ENCODE measurements around the gene PCNX2. TPM values are rescaled to one million over a fixed set of nuclear protein-coding genes. Genes with fewer than 3 reads are reported as not detected.

Gene PCNX2
- total RNA-seq, 1 donor from 2014 or later: 29.5 TPM

- no peak for DNase-seq (ENCODE audit: low read depth)
- TF ChIP-seq CTCF (IDR thresholded peaks at IDR 0.05; ENCODE audit: insufficient read depth, low read length, poor library complexity, severe bottlenecking): no peak
- Histone ChIP-seq H3K27me3 (ENCODE audit: control insufficient read depth, insufficient read depth, low read length) (no peaks in the 10 kb centered on the region), H3K4me3 (ENCODE audit: low read depth, low read length) (no peak overlapping the region), H3K36me3 (ENCODE audit: control insufficient read depth, insufficient read depth, low read length) (no peaks in the 10 kb centered on the region)
Measured at GRCh38 chr1:233261695-233262094, 33.8 kb downstream of the PCNX2 start.

- Histone ChIP-seq H3K36me3 (ENCODE audit: control insufficient read depth, insufficient read depth, low read length) (no peaks in the 10 kb centered on the region), H3K4me3 (ENCODE audit: low read depth, low read length) (no peak overlapping the region), H3K27me3 (ENCODE audit: control insufficient read depth, insufficient read depth, low read length) (no peaks in the 10 kb centered on the region)
- no peak for TF ChIP-seq CTCF (IDR thresholded peaks at IDR 0.05; ENCODE audit: insufficient read depth, low read length, poor library complexity, severe bottlenecking)
- no peak for DNase-seq (ENCODE audit: low read depth)
Measured at GRCh38 chr1:233261206-233261605, 34.3 kb downstream of the PCNX2 start.

- H3K27me3 ChIP-seq (ENCODE audit: control insufficient read depth, insufficient read depth, low read length): no peaks in the 10 kb centered on the region
- no peak overlapping the region for H3K4me3 ChIP-seq (ENCODE audit: low read depth, low read length)
- TF ChIP-seq CTCF (IDR thresholded peaks at IDR 0.05; ENCODE audit: insufficient read depth, low read length, poor library complexity, severe bottlenecking): no peak
- no peak for DNase-seq (ENCODE audit: low read depth)
- no peaks in the 10 kb centered on the region for H3K36me3 ChIP-seq (ENCODE audit: control insufficient read depth, insufficient read depth, low read length)
Measured at GRCh38 chr1:233257786-233258185, 37.7 kb downstream of the PCNX2 start.

GRCh38 chr1:233256789-233257188 is 38.7 kb downstream of the PCNX2 start:
- Histone ChIP-seq H3K4me3 (ENCODE audit: low read depth, low read length) (no peak overlapping the region), H3K27me3 (ENCODE audit: control insufficient read depth, insufficient read depth, low read length) (no peaks in the 10 kb centered on the region), H3K36me3 (ENCODE audit: control insufficient read depth, insufficient read depth, low read length) (no peaks in the 10 kb centered on the region)
- TF ChIP-seq CTCF (IDR thresholded peaks at IDR 0.05; ENCODE audit: insufficient read depth, low read length, poor library complexity, severe bottlenecking): no peak
- no peak for DNase-seq (ENCODE audit: low read depth)

- Histone ChIP-seq H3K27me3 (ENCODE audit: control insufficient read depth, insufficient read depth, low read length) (no peaks in the 10 kb centered on the region), H3K36me3 (ENCODE audit: control insufficient read depth, insufficient read depth, low read length) (no peaks in the 10 kb centered on the region), H3K4me3 (ENCODE audit: low read depth, low read length) (no peak overlapping the region)
- no peak for DNase-seq (ENCODE audit: low read depth)
- no peak for TF ChIP-seq CTCF (IDR thresholded peaks at IDR 0.05; ENCODE audit: insufficient read depth, low read length, poor library complexity, severe bottlenecking)
Measured at GRCh38 chr1:233256191-233256590, 39.3 kb downstream of the PCNX2 start.

- Histone ChIP-seq H3K36me3 (ENCODE audit: control insufficient read depth, insufficient read depth, low read length) (no peaks in the 10 kb centered on the region), H3K27me3 (ENCODE audit: control insufficient read depth, insufficient read depth, low read length) (no peaks in the 10 kb centered on the region), H3K4me3 (ENCODE audit: low read depth, low read length) (no peak overlapping the region)
- TF ChIP-seq CTCF (IDR thresholded peaks at IDR 0.05; ENCODE audit: insufficient read depth, low read length, poor library complexity, severe bottlenecking): no peak
- DNase-seq (ENCODE audit: low read depth): no peak
Measured at GRCh38 chr1:233255145-233255544, 40.4 kb downstream of the PCNX2 start.
